Middle frontal gyrus (tissue), 1 donor: ENCODE data around the gene CNTN6.

Experiments
- DNase-seq: peaks from one replicate; pipeline ENCODE4 v3.0.0-alpha.2; 2015; ENCODE audit warnings: low spot score; ENCODE audit errors: extremely low spot score

The CNTN6 gene

DNA sequence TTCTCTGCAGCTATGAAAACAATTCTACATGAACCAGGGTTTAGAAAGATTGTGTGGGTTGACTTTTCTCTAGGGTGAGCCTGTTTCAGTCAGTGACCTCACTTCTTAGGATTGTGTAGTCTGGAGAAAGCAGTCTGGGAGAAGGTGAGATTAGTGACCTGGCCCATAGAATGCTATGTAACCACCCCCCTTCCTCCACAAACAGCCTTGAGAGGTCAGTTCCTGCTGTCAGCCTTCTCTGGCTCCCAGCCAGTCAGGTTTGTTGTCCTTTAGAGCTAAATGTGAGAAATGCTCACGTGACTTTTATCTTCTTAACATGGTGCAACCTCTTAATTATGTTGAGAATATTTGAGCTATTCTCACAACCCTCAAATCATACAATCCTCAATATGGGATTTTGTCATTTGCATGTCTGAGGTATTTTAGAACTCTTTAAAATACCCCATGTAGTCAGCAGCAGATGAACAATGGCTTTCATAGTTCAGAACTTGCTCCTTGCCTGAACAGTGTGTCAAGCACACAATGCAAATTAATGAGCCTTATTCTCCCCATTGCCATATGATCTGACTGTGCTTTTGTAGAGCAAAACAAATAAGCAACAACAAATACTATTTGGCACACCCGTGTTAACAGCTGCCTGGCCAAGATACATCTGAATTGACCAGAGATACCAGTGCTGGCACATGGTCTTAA, 311.6 kb downstream of the CNTN6 start:
- DNase-seq, result no peak

DNA sequence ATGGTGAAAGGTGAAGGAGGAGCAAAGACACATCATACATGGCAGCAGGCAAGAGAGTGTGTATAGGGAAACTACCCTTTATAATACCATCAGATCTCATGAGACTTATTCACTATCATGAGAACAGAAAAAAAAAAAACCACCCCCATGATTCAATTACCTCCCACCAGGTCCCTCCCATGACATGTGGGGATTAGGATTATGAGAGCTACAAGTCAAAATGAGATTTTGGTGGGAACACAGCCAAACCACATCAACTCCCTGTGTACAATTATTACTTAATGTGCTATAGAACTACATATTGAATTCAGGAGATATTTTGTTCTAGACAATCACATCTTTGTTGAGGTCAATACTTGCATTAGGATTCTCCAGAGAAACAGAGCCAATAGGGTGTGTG, 313.4 kb downstream of the CNTN6 start:
- DNase-seq, result no peak

DNA sequence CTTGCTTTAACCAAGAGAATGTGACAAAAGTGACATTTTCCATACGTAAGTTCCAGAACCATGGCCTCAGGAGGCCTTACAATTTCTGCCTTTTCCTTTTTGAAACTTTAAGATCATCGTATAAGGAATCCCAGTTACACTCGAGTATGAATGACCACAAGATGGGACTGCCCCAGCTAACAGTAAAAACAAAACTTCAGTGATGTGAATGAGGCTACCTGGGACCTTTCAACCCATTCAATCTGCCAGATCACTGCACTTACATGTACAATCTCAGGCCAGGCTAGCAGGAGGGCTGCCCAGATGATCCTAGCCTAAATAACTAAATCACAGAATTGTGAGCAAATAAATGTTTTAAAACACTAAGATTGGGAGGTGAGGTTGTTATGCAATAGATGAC, 328.8 kb downstream of the CNTN6 start:
- no peak for DNase-seq

DNA sequence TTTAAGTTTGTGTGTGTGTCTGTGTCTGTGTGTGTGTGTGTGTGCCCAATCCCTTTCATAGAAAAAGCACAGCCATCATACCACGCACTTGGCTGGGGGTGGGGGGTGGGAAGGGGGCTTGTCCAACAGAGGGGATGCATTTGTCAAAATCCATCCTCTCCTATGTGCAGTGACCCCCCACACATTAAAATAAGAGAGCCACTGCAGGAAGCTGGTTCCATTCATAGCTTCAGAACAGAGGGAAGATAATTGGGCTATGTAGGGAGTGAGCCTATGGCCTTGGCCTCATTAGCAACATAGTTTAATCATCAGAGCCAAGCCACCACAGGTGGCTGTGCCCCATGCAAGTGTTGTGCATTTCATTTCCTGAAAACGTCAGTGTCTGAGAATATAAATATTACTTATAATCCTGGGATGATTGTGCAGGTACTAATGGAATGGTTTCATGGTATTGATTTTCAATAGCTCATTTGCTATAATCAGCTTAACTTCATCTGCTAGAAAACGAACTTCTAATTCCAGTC, 330.8 kb downstream of the CNTN6 start:
- no peak for DNase-seq

DNA sequence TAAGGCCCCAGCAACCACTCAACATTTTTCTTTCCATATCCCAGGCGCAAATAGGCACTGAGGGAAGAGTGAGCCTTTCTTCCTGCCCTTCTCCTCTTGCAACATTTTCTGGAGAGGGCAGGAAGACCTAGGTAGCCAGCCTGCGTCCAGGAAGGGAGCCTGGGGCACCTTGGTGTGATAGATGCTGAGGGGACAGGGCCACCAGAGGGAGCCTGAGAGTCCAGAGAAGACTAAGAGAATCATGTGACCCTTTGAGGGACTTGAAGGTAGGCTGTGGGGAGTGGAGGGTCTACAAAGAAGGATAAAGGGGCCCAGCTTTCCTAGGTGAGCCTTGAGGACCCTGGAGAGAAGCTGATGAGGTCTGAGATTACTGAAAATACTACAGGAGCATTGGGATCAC, 346.6 kb downstream of the CNTN6 start:
- no peak for DNase-seq

DNA sequence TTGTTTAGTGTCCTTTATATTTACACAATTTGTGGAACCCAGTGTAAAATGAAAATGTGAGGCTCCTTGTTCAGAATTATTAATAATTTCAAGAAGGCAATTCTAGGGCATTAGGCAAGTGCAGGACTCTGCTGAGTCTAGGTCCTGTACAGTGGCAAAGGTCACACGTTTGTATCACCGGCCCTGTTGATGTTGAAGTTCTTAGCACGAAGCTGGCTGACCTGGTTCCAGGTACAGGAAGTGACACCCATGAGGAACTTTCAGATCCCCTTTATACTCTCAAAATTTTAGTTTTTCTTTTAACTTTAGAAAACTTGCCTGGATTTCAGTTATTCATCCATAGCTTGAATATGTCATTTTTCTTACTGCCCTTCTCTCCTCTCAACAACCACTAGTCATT, 349.4 kb downstream of the CNTN6 start:
- no peak for DNase-seq

DNA sequence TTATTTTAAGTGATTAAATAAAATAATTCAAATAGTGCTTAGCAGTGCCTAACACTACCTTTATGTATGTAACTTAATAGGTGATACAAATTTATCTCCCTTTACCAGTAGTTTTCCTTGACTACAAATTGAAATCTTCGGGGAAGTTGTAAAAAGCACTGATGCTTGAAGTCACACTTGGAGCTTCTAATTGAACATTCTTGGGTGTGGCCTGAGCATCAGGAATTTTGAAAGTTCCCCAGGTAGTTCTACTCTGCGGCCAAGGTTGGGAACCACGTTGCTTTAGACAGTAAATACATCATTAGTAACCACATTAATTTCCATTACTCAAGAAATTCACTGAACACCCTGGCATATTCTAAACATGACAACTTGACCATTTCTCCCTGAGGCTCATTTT, 351.4 kb downstream of the CNTN6 start:
- no peak for DNase-seq

DNA sequence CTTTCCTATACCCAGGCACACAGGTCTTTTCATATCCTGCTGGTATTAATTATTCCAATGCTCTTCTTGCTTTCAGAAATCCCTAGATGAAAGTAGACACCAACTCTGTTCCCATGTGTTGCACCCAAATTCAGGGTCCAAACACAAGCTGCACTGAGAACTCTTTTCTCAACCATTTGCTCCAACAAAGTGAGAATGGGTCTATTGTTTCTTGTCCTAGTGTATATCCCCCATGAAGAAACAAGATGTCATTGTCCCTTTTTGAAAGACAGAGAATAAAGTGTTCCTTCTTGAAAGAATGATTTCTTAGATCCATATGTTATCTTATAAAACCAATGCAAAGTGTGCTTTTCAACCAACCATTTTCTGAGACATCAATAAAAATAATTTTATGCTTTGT, 353.7 kb downstream of the CNTN6 start:
- no peak for DNase-seq

DNA sequence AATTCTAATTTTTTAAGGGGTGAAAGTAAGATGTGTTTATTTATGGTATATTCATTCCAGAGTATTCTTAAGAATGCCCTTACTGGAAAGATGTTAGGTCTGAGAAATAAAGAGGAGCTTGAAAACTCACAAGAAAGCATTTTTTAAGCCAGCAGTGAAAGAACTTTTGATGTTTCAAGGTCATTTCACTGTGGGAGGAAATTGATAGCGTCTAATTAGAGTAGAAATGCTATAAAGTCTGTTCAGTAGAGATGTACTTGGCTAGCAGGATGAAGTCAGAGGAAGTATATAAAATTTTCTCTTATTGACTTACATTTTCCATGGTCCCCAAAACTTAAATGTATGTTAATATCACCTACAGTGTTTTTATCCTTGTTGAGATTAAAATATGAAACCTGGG, 354.6 kb downstream of the CNTN6 start:
- no peak for DNase-seq

DNA sequence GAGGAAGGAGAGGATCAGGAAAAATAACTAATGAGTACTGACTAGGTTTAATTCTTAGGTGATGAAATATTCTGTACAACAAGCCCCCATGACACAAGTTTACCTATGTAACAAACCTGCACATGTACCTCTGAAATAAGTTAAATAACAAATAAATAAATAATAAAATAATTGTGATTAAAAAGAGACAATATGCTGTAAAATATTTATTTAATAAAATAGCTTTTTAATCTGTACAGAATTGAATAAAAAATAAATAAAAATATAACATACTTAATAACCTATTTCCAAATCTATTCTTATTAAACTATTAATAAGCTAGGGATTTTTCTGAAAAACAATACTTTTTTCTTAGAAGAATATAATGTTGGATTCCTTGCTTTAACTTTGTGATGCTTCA, 355.6 kb downstream of the CNTN6 start:
- DNase-seq, result no peak
